Ovary (tissue), 9 donors: Measurements from ENCODE around the gene ZSCAN30. TPM values are rescaled to one million over a fixed set of nuclear protein-coding genes. Genes with fewer than 3 reads are reported as not detected.

Source experiments
- DNase-seq, 5 donors: peaks; one replicate each; pipeline ENCODE4 v3.0.0-alpha.2; 2019 to 2020
- H3K27ac ChIP-seq, 2 donors: fragments of 200-600 bp; one replicate each; pipeline versions ENCODE4 v1.5.1 to v1.8.0; 2019 to 2022
- H3K27me3 ChIP-seq: fragments of 200-600 bp; one replicate; pipeline ENCODE4 v1.8.0; 2022
- H3K36me3 ChIP-seq: fragments of 200-600 bp; sonication (generic); one replicate; pipeline ENCODE4 v1.5.1; 2019
- H3K4me1 ChIP-seq: one replicate; pipeline ENCODE4 v1.8.1; 2013; ENCODE audit warnings: mild to moderate bottlenecking, moderate library complexity; ENCODE audit not compliant: insufficient read depth
- H3K4me3 ChIP-seq: fragments of 200-600 bp; sonication (generic); one replicate; pipeline ENCODE4 v1.5.1; 2017
- H3K9me3 ChIP-seq, 2 donors: fragments of 200-600 bp in 1 of 2; sonication (generic) in 1 of 2; one replicate each; pipeline versions ENCODE4 v1.5.1 to v1.8.1; 2013 to 2019; ENCODE audit warnings: mild to moderate bottlenecking in 1 of 2, moderate library complexity in 1 of 2
- EP300 ChIP-seq: sonication (generic); formaldehyde crosslinking; IDR thresholded peaks from one replicate; pipeline ENCODE4 v1.6.1; 2017; ENCODE audit warnings: antibody characterized with exemption
- POLR2A ChIP-seq: fragments of 450-650 bp; IDR thresholded peaks from one replicate; pipeline ENCODE4 v1.6.1; 2017; ENCODE audit warnings: antibody characterized with exemption, mild to moderate bottlenecking, moderate library complexity
- WGBS, 3 donors: extraction: QIAGEN DNeasy Blood & Tissue Kit in 1 of 3; methylation state at CpG; one replicate each; pipeline versions ENCODE4 v1.1.5 to v1.1.7; 2013 to 2017; 5-methylcytosine and 5-hydroxymethylcytosine counted together
- intact Hi-C, 4 donors: fragments of 100-400 bp; cut with DNase I; formaldehyde crosslinking; loops; one replicate each; pipeline versions ENCODE4 v1.11.0 to v1.15.1; 2022 to 2023
- polyA plus RNA-seq, 2 donors: library from polyadenylated mRNA; stranded (reverse); fragments of 200-250 nt in 1 of 2; fragments of 350-450 nt in 1 of 2; fragmentation: Illumina TruSeq in 1 of 2; extraction: RNeasy Lipid Tissue Mini Kit (QIAGEN cat#74804) in 1 of 2; gene quantifications; one replicate each; pipeline ENCODE4 v1.2.3, GENCODE V29; 2013 to 2014
- total RNA-seq, 7 donors: library from RNA; depleted of rRNA in 2 of 7; stranded (reverse); fragments of >200 nt in 2 of 7; fragmentation: NEBNext Ultra II Directional in 3 of 7; extraction: Animal tissue kit (Norgen Biotek cat#: 25700) in 3 of 7; gene quantifications; one replicate each; pipeline versions ENCODE4 v1.1.0 to v1.2.4, GENCODE V29; 2016 to 2023
- TF ChIP-seq, protein P1 (sequence below), 3 donors: fragments of 450-650 bp in 2 of 3; fragments of 200-600 bp in 1 of 3; IDR thresholded peaks; one replicate each; pipeline versions ENCODE4 v1.5.1 to v1.8.0; 2016 to 2022; ENCODE audit warnings: antibody characterized with exemption in 3 of 3, mild to moderate bottlenecking in 1 of 3
- donor health status: DM: no; HTN: no; CAD: no; lungs with moderate emphysema.
- donor health status: DM: no; HTN: no; CAD: no.
- donor health status: Bipolar disorder and iron deficiency.
- donor health status: DM: yes; HTN: yes; CAD: no.
- donor health status: DM: no; HTN: no; CAD: no.
- donor health status: DM: yes; HTN: yes; CAD: no.

ZSCAN30 gene
- total and polyA plus RNA-seq, 9 donors: 7.0 to 18.3 (median 13.8) TPM

GRCh38 chr18:35267809-35268208, 22.2 kb downstream of the ZSCAN30 start:
- no peaks in the 10 kb centered on the region for H3K36me3 ChIP-seq
- peak; percentile 23 to 57 (median 51) for DNase-seq
- WGBS, 3 donors: 34 to 57% (median 54%) methylated on average over 30 of the region's 30 CpGs

DNA sequence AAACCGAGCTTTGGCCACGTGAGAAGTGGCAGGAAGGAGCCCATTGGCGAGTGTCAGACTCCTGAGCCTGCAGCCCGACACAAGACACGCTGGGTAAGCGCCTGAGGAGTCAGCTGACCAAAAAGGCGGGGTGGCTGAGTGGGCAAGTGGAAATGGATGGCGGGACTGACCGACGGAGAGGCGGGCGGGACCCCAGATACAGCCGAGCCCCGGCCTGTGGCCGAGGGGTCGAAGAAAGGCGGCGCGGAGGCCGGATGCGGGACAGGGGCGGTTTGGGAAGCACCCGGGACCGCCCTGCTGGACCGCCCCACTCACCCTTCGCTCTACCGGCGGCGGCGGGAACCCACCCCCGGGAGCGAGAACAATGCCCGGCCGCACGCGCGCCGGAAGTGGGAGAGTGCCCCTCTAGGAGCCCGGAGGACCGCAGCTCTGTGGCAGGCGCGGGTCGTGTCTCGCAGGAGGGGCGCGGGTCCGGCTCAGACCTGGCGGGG, 22.8 kb downstream of the ZSCAN30 start:
- TF ChIP-seq EP300: no peak
- peak; percentile 30 for TF ChIP-seq POLR2A
- TF ChIP-seq, protein P1, sequence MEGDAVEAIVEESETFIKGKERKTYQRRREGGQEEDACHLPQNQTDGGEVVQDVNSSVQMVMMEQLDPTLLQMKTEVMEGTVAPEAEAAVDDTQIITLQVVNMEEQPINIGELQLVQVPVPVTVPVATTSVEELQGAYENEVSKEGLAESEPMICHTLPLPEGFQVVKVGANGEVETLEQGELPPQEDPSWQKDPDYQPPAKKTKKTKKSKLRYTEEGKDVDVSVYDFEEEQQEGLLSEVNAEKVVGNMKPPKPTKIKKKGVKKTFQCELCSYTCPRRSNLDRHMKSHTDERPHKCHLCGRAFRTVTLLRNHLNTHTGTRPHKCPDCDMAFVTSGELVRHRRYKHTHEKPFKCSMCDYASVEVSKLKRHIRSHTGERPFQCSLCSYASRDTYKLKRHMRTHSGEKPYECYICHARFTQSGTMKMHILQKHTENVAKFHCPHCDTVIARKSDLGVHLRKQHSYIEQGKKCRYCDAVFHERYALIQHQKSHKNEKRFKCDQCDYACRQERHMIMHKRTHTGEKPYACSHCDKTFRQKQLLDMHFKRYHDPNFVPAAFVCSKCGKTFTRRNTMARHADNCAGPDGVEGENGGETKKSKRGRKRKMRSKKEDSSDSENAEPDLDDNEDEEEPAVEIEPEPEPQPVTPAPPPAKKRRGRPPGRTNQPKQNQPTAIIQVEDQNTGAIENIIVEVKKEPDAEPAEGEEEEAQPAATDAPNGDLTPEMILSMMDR (IDR thresholded peaks at IDR 0.05): peak in 2 of 3 donors; percentile 20 to 25
- DNase-seq: peak; percentile 81 to 89 (median 85)
- Histone ChIP-seq H3K27me3 (no peaks in the 10 kb centered on the region), H3K27ac (peak overlapping the region; percentile 59 to 80), H3K4me1 (no peaks in the 10 kb centered on the region), H3K36me3 (no peaks in the 10 kb centered on the region), H3K9me3 (no peaks in the 10 kb centered on the region), H3K4me3 (peak overlapping the region; percentile 63)
- intact Hi-C loops: loop anchor here in 1 of 4 donors (5.0 kb wide), 1 partner anchor 75 kb away; the partner anchor contains the start of gene ZNF24
- 1 to 5% (median 2%) methylated on average over 47 to 48 of the region's 48 CpGs for WGBS, 3 donors

More at GRCh38 chr18:35267809-35268208, 22.2 kb downstream of the ZSCAN30 start:
- Histone ChIP-seq H3K9me3 (no peaks in the 10 kb centered on the region), H3K27ac (no peak overlapping the region), H3K4me3 (peak overlapping the region; percentile 63), H3K27me3 (no peaks in the 10 kb centered on the region), H3K4me1 (no peaks in the 10 kb centered on the region)
- intact Hi-C loops: loop anchor here in 1 of 4 donors (5.0 kb wide), 1 partner anchor 74 kb away; the partner anchor contains the start of gene ZNF24
- no peak for TF ChIP-seq POLR2A
- no peak for TF ChIP-seq EP300
- TF ChIP-seq, protein P1 (IDR thresholded peaks at IDR 0.05): no peak

DNA sequence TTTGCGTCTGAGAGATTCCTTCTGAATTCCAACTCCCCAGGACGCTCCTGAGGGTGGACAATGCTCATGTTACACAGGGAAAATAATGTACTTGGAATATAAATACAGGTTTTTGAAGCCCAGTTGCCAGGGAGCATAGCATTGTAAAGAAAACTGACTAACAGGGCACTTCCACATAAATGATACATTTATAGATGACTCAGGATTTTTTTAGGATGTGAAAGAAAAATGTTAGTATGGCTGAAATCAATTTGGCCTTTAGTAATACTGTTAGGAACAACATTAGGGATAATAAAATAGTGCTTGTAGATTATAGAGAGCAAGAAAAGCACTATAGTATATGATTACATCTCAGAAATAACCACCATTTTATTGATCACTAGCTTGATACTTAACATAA, 25.6 kb downstream of the ZSCAN30 start:
- H3K9me3 ChIP-seq: no peaks in the 10 kb centered on the region
- H3K27ac ChIP-seq: no peak overlapping the region
- TF ChIP-seq, protein P1 (IDR thresholded peaks at IDR 0.05): no peak
- no peak for TF ChIP-seq POLR2A
- TF ChIP-seq EP300: no peak
- no peak overlapping the region for H3K4me3 ChIP-seq
- intact Hi-C loops: no loop called here
- no peaks in the 10 kb centered on the region for H3K27me3 ChIP-seq
- no peak for DNase-seq
- no peaks in the 10 kb centered on the region for H3K4me1 ChIP-seq
- 88 to 96% (median 89%) methylated on average over 2 of the region's 2 CpGs for WGBS, 3 donors
- no peaks in the 10 kb centered on the region for H3K36me3 ChIP-seq

DNA sequence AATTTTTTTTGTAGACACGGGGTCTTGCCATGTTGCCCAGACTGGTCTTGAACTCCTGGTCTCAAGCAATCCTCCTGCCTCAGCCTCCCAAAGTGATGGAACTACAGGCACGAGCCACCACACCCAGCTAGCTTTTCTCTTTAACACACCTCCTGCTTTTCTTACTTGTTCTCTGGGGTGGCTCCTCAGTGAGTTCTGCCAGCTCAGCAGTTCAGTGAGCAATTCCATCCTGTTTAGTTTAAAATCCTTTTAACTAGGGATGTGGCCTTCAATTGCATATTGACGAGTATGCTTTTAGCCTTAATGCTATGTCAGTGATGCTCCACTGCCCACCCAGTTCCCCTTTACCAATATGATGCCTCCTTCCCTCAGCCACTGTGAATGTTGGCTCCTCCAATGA, 33.1 kb downstream of the ZSCAN30 start:
- DNase-seq: no peak
- no peak overlapping the region for H3K4me3 ChIP-seq
- no peaks in the 10 kb centered on the region for H3K27me3 ChIP-seq
- intact Hi-C loops: no loop called here
- 90 to 94% (median 90%) methylated on average over 3 of the region's 3 CpGs for WGBS, 3 donors
- TF ChIP-seq POLR2A (no peak), EP300 (no peak)
- TF ChIP-seq, protein P1 (IDR thresholded peaks at IDR 0.05): no peak
- H3K36me3 ChIP-seq: no peaks in the 10 kb centered on the region
- H3K27ac ChIP-seq: no peak overlapping the region
- no peaks in the 10 kb centered on the region for H3K4me1 ChIP-seq
- H3K9me3 ChIP-seq: no peaks in the 10 kb centered on the region
